ENCODE data around the gene SDCCAG8.

Gene SDCCAG8

GRCh38 chr1:243489681-243490546, 234.1 kb downstream of the SDCCAG8 start:
- DNase-seq: no peak

GRCh38 chr1:243490748-243491686, 235.2 kb downstream of the SDCCAG8 start:
- no peak for DNase-seq

DNA sequence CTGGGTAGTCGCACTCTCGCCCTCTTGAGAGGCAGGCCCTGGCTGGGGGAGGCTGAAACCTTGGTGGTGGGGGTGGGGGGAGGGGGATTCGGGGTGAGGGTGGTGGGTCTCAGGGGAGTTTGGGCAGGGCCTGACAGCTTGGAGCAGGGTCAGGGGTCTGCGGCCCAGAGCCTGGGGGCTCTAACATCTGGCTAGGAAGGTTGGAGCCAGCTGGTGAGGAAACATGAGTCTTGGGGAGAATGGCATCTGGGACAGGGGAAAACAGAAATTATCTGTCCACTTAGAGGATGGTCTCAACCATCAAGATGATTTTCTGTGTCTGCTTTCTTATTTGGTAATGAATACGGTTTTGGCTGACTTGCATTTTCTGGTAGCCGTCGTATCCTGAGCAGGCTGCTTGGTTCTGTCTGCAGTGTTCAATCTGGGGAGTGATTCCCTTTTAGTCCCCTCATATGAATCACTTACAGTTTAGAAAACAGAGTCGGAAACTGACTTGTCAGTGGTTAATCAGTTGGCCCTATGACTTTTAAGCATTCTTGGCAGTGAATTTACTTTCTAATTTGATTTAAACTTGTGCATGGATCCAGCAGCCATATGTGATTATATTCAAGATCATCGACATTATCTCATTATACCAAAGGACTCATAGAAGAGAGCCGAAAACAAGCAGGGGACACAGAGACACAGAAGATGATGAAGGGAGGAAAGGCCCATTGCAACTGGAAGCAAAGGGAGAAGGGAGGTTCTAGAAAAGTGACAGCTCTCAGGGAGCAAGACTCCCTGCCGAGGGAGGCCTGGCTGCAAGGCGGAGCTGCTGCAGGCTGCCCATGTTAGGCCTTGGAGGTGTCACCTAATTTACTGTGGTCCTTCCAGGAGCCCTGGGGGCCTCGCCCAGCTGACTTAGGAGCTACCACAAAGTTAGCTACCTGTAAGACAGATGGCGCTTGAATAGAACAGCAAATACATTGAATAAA, 237.6 kb downstream of the SDCCAG8 start:
- no peak for DNase-seq

DNA sequence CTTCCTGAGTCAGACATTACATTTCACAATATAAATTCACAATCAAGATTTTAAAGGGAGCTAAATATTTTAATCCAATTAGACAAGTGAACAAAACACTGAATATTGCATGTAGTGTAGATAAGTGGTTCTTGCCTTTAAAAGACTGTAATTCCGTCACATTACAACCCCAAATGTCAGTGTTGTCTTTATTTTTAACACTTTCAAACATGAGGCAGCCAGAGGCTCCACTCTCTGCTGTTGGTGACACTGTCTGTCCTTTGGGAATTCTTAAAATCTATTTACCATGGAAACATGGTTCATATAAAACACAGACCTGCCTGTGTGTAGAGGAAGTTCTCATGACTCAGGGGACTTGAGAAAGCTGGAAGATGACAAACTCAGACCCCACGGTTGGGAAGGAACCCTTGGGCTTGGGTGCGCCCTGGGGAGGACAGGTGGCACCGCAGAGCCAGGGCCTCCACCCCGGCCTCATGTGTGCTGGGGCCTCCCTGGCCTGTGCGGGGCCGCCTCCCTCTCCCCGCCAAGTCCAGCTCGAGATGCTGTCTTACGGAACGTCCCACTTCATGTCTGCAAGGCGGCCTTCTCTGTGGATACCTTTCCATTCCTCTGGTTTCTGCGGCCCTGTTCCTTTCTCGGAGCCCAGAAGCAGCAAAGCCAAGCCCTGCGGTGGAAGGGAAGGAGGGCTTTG, 239.0 kb downstream of the SDCCAG8 start:
- no peak for DNase-seq

- DNase-seq: no peak
Measured at GRCh38 chr1:243495442-243496186, 239.8 kb downstream of the SDCCAG8 start.

- DNase-seq: no peak
Measured at GRCh38 chr1:243496187-243496646, 240.4 kb downstream of the SDCCAG8 start.

GRCh38 chr1:243496806-243497205, 241.0 kb downstream of the SDCCAG8 start:
- no peak for DNase-seq

- DNase-seq: no peak
Measured at GRCh38 chr1:243497939-243498681, 242.3 kb downstream of the SDCCAG8 start.

DNA sequence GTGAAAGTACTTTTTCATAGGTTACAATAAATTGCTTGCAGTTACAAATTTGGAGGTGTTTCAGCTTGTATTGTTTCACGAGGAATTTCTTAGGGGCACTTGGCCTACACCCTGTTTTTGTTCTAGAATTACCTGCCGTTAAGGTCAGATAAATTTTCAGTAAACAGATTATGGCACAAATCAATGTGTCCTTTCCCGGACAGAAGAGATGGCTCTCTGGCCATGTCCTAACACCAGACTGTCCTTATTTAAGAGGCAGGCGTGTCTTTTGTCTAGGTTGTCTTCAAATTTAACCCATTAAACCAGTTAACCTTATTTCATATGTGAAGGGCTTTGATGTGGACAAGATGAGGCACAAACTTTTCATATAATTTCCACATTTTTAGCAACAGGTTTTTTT, 243.4 kb downstream of the SDCCAG8 start:
- no peak for DNase-seq

- no peak for DNase-seq
Measured at GRCh38 chr1:243499711-243500110, 243.9 kb downstream of the SDCCAG8 start.

DNA sequence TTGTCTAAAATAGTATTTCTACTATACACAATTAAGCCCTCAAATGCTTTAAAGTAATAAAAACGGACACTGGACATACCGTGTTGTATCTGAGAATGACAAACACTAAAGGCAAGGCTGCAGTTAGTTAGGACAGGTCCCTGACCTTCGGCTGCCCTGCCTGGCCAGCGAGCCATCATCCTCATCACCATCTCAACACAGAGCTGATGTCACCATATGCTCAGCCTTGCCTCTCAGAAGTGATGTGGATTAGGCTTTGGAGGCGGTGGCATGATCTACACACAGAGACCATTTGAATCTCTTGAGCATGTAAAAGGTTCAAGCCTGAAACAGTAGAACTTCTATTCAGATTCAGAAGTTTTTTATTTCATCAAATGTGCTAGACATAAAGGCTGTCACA, 244.7 kb downstream of the SDCCAG8 start:
- no peak for DNase-seq

DNA sequence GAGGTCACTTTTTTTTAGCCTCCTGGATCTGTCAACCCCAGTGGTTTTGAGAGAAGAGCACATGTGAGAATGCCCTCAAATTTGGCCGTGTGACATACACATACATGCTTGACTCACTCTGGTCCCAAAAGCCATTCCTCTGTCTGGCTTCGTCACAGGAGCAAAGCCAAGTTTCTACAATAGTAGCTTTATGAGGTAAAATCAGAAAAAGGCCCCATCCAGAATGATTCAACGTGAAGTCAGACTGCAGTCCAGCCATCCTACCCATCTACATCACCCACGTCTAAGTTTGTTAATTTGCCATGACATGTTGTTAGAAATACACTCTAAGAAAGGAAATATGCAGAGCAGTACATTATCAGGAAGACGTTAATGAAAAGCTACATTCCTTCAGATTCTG, 245.2 kb downstream of the SDCCAG8 start:
- no peak for DNase-seq

GRCh38 chr1:243503155-243503554, 247.3 kb downstream of the SDCCAG8 start:
- DNase-seq: no peak

- no peak for DNase-seq
Measured at GRCh38 chr1:243505986-243506689, 250.3 kb downstream of the SDCCAG8 start.

GRCh38 chr1:243507001-243507671, 251.3 kb downstream of the SDCCAG8 start:
- DNase-seq: no peak

GRCh38 chr1:243507672-243508302, 251.9 kb downstream of the SDCCAG8 start:
- DNase-seq: no peak

DNA sequence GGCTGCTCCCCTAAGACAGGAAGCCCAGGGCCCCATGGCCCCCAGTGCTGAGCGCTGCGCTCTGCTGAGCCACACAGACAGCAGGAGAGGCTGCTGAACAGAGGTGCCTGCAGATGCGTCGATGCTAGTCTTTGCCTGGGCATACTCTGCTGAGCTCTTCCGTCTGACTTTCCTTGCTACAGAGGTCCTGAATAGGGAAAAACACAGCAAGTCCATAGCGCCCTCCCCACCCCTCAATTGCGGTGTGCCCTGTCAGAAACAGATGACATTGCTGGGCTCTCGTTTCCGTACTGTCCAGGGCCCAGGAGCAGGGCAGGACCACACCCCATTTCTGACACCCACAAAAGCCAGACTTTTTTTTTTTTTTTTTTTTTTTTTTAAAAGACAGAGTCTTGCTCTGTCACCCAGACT, 252.5 kb downstream of the SDCCAG8 start:
- DNase-seq: peak; percentile 37 to 57

- no peak for DNase-seq
Measured at GRCh38 chr1:243508943-243509342, 253.1 kb downstream of the SDCCAG8 start.

All from CD4-positive, alpha-beta T cell treated with Interleukin-1 beta for 1 hour (primary cell).